ENCODE measurements around the gene DNAJA1. TPM values are rescaled to one million over a fixed set of nuclear protein-coding genes. Genes with fewer than 3 reads are reported as not detected.

Gene DNAJA1
- total RNA-seq, 1 donor from 2014 or later, result 70.0 TPM

- intact Hi-C loops (cut with DNase I), result no loop called here
These were observed 12.6 kb upstream of the DNAJA1 start for GRCh38 chr9:33012328-33013069.

GRCh38 chr9:33013962-33014664 is 11.0 kb upstream of the DNAJA1 start:
- no peaks in the 10 kb centered on the region for H3K27me3 ChIP-seq
- no peaks in the 10 kb centered on the region for H3K36me3 ChIP-seq
- TF ChIP-seq CTCF (IDR thresholded peaks at IDR 0.05), result no peak
- intact Hi-C loops (cut with DNase I), result no loop called here
- no peaks in the 10 kb centered on the region for H3K4me1 ChIP-seq
- no peak overlapping the region for H3K27ac ChIP-seq
- H3K4me3 ChIP-seq, result no peak overlapping the region
- DNase-seq (ENCODE audit: extremely low spot score in 2 of 2), result no peak
- no peaks in the 10 kb centered on the region for H3K9me3 ChIP-seq

More at GRCh38 chr9:33012328-33013069, 12.6 kb upstream of the DNAJA1 start:
- Histone ChIP-seq H3K4me3 (no peak overlapping the region), H3K27me3 (no peaks in the 10 kb centered on the region), H3K36me3 (no peaks in the 10 kb centered on the region), H3K4me1 (no peaks in the 10 kb centered on the region), H3K27ac (no peak overlapping the region), H3K9me3 (no peaks in the 10 kb centered on the region)
- no peak for DNase-seq (ENCODE audit: extremely low spot score in 2 of 2)
- no peak for TF ChIP-seq POLR2A (IDR thresholded peaks at IDR 0.05)

GRCh38 chr9:33014665-33015014 is 10.4 kb upstream of the DNAJA1 start:
- no peak for TF ChIP-seq CTCF (IDR thresholded peaks at IDR 0.05)
- no peak for TF ChIP-seq POLR2A (IDR thresholded peaks at IDR 0.05)
- no peak for TF ChIP-seq POLR2AphosphoS5 (IDR thresholded peaks at IDR 0.05; ENCODE audit: insufficient read depth in 1 of 2, low read depth in 1 of 2)
- intact Hi-C loops (cut with DNase I), result no loop called here

GRCh38 chr9:33017283-33018041 is 7.6 kb upstream of the DNAJA1 start:
- Histone ChIP-seq H3K4me3 (no peak overlapping the region), H3K9me3 (no peaks in the 10 kb centered on the region), H3K27me3 (no peaks in the 10 kb centered on the region), H3K27ac (no peak overlapping the region), H3K4me1 (no peaks in the 10 kb centered on the region), H3K36me3 (no peaks in the 10 kb centered on the region)
- intact Hi-C loops (cut with DNase I), result no loop called here
- no peak for DNase-seq (ENCODE audit: extremely low spot score in 2 of 2)
- TF ChIP-seq POLR2A (IDR thresholded peaks at IDR 0.05), result no peak

More at GRCh38 chr9:33014665-33015014, 10.4 kb upstream of the DNAJA1 start:
- no peak for DNase-seq (ENCODE audit: extremely low spot score in 2 of 2)
- no peaks in the 10 kb centered on the region for H3K27me3 ChIP-seq
- H3K27ac ChIP-seq, result no peak overlapping the region
- H3K4me3 ChIP-seq, result no peak overlapping the region
- H3K9me3 ChIP-seq, result no peaks in the 10 kb centered on the region
- no peaks in the 10 kb centered on the region for H3K4me1 ChIP-seq
- no peaks in the 10 kb centered on the region for H3K36me3 ChIP-seq

- no peak for DNase-seq (ENCODE audit: extremely low spot score in 2 of 2)
- Histone ChIP-seq H3K4me3 (no peak overlapping the region), H3K27ac (no peak overlapping the region), H3K4me1 (peaks cover 17% of the 10 kb centered on the region), H3K36me3 (no peaks in the 10 kb centered on the region), H3K9me3 (no peaks in the 10 kb centered on the region), H3K27me3 (no peaks in the 10 kb centered on the region)
- no peak for TF ChIP-seq POLR2A (IDR thresholded peaks at IDR 0.05)
- TF ChIP-seq POLR2AphosphoS5 (IDR thresholded peaks at IDR 0.05; ENCODE audit: insufficient read depth in 1 of 2, low read depth in 1 of 2), result no peak
- TF ChIP-seq CTCF (IDR thresholded peaks at IDR 0.05), result no peak
- intact Hi-C loops (cut with DNase I), result no loop called here
These were observed 5.3 kb upstream of the DNAJA1 start for GRCh38 chr9:33019797-33020196.
